A172 (cell line): ENCODE measurements around the gene IQCK. TPM values are rescaled to one million over a fixed set of nuclear protein-coding genes. Genes with fewer than 3 reads are reported as not detected.

Experiments used
- DNase-seq: peaks from one replicate; pipeline ENCODE4 v3.0.0-alpha.2; 2015; ENCODE audit warnings: low spot score
- total RNA-seq: library from RNA; depleted of rRNA; stranded (reverse); fragments of >200 nt; shearing (Covaris generic); gene quantifications from 2 replicates; pipeline ENCODE4 v1.2.3, GENCODE V29; 2014

The IQCK gene
- total RNA-seq, 1 experiment from 2014 or later: 8.4 TPM

DNA sequence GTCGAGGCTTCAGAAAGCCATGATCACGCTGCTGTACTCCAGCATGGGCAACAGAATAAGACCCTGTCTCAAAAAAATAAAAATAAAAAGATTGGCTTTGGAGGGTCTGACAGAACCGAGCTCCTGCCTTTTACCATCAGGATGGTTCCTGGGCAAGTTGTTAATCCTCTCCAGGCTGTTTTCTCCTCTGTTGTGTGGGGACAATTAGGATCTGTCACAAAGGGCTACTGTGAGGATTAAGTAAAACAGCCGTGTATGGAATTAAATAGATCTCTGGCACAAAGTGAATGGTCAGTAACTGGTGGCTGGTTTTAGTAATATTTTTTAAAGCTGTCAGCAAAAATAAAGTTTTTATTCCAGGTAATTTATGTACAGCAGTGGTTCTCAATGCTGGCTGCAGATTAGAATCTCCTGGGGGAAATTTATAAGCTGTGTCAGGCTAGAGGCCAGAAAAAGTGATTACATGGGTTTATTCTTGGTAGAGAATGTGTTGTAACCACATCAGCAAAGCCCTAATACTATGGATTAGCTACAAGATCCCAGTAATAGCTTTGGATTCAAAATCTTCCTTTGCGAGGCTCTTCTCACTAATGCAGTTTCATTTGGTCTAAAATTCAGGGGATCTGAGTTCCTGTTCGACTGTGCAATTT lies 119.4 kb downstream of the IQCK start:
- no peak for DNase-seq

DNA sequence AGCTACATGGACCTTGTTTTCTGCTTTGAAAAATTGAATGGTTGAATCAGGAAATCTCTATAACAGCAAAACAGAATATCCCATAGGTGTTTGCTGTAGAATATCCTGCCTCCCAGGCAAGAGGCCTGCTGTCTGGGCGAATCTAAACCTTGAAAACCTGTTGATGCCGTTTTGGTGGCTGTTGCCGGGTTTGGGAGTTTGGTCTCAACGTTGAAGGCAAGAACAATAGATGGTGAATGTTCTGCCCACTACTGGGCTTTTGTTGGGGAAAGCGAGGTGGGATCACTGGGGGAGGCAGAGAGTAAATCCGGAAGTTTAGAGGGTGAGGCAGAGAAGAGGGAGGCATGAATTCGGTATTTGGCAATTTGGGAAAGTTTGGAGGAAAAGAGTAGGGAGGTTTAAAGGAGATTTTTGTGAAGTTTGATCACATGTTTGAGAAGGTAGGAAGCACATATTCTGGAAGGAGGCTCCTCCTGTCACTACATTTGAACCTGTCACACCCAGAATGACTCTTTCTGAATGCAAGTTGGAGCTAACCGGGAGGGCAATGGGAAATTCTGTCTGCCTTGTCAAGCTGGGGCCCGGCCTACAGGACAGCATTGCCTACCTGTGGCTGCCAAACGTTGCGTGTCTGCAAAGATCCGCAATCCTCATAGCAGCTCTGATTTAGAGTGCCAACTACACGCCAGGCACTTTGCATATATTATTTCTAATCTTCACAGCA lies 120.1 kb downstream of the IQCK start:
- DNase-seq: no peak

DNA sequence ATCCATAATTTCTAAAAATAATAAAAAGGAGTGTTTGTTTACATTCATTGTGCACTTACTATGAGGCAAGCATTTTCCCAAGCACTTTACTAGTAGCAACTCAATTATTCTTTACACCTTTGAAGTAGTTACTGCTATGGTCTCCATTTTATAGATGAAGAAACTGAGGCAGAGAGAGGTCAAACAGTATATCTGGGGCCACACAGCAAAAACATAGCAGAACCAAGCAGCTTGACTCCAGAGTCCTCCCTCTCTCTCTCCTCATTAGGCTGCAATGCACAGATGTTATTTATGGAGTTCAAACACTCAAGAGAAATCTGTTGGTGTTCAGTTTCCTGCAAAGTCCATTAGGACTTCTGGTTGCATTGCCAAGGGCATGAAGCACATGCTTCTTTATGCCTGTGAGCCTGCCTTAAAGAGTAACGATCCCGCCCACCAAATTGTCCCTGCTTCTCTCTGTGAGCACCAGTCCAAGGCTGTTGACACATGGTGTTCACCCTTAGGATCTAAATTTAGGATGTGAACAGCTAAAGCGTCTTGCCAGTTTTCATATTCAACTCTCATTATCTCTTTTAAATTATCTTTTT lies 122.5 kb downstream of the IQCK start:
- DNase-seq: no peak

DNA sequence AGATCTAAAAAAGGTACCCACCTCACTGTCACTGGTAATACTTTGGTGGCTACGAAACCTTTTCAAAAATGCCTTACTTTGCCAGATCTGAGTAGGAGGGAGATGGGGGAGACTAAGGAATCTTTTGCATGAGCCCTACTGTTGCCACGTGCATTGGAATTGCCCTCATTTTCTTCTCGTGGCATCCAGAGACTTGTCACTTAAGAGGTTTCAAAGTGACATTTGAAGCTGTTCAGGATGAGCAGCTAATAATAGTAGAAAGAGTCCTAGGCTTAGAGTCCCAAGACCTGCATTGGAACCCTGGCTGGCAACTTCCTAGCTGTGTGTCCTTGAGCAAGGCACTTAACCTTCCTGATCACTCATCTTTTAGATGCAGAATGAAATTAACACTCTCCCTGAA lies 123.1 kb downstream of the IQCK start:
- no peak for DNase-seq

DNA sequence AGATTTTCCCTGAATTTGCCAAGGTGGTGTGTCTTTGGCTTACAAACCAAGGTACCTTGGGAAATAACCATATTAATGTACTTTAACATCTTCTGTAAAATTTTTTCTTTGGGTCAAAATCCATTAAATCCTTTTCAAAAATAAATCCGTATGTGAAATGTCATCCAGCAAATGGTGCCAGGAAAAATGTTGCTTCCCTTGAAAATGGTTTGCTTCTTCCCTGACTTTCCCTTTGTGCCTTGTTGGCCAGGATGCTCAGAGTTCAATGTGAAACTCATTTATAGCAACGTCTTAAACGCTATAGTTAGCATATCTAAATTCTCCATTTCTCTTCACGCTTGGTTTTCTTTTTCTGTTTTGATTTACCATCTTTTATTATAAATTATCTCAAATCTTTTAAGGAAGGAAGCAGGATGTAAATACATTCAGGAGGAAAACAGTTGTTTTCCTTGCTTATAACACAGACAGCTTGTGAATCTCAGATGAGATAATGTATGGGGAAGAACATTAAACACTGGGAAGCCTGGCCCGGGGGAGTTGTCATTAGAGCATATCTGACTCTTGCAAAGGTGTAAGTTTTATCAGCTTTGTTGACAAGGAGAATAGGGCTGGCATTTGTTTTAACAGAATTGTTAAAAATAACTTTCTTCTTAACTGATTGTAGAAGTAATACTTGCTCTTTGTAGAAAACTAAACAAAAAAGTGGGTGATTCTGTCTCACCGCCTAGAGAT lies 124.5 kb downstream of the IQCK start:
- no peak for DNase-seq

DNA sequence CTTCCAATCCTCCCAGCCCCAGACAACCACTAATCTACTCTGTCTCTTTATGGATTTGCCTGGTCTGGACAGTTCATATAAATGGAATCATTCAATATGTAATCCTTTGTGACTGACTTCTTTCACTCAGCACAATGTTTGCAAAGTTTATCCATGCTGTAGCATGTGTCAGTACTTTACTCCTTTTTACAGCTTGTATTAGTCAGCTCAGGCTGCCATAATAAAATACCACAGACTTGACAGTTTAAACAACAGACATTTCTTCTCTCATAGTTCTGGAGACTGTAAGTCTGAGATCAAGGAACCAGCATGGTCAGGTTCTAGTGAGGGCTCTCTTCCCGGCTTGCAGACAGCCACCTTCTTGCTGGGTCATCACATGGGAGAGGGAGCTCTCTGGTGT lies 125.3 kb downstream of the IQCK start:
- no peak for DNase-seq

DNA sequence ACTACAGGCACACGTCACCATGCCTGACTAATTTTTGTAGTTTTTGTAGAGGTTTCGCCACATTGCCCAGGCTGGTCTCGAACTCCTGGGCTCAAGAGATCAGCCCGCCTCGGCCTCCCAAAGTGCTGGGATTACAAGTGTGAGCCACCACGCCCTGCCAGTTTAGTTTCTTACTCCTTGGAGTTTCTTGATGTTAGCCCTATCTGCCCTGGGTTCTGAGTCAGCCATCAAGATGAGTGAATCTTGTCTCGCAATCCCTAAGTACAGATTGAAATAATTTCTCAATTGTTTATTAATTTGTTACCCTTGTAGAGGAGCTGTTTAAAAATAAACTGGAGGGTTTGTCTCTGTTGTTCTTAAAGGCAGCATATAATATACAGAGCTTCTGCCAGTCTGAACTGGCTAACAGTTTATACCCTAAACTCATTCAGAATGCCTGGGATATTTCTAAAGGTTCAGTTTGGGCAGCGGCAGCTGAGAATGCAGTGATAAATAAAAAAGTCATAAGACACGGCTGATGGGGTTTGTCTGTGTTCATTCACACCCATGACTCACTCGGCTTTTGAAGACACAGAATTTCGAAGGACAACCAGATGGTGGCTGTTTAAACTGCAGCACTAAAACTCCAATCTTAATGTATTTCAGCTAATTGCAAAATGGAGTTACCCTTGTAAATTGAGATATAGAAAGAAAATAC lies 127.0 kb downstream of the IQCK start:
- DNase-seq: peak; percentile 89

DNA sequence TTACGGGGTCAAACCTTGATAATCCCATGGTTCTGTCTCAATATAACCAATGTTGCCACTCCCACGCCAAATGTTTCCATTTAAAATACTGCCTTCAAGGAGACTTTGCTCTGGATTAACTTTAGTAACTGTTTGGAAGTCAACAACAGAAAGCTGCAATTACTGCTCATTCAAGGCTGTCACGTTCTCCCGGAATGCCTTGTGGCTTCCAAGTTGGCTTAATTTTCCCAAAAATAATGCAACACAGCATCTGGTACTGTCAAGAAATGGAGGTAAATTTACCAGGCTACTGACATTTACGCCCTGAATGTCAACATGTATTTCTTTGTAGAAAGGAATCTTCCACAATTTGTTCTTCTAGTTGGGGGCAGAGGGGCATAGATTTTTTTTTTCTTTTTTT lies 128.4 kb downstream of the IQCK start:
- no peak for DNase-seq

DNA sequence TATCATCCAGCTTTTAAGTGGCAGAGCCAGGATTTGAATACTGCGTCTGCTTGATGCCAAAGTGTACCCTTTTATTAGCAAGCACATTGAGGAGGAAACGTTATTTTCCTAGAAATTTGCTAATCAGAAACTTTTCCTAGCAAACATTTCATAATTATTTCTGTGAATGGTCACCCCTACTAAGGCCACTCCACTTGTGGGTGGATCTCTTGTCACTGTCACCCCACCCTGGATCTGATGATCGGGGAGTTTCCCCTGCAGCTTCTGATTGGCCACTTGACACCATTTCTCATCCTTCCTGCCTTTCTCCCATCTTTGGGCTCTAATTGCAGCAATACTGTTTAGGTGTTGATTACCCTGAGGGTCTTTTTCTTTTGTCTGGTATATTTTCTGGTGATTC lies 130.7 kb downstream of the IQCK start:
- DNase-seq: no peak

DNA sequence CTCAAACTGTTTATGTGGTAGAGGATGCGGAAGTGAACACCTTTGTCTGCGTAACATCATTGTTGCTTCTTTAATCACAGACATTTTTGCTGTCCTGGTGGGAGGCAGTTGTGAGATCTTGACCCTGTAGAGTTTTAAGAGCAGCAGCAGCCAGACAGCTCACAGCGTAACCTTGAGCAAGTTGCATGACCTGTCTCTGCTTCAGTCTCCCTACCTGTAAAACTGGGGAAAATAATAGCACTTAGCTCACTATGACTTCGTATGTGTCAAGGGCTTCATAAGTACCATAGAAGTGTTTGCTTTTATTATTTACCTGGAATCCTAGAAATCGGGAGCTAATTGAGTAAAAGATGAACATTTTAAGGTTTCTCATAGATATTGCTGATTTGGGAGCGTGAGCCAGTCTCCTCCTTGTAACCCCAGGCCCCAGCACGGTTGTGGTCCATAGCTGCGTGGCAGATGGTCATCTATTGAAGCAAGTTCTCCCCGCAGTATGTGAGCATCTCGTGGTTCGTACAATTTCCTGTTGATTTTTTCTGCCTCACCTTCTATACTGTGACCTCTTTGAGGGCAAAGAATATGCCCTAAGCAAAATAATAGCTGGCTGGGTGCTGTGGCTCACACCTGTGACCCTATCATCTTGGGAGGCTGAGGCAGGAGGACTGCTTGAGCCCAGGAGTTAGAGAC lies 132.2 kb downstream of the IQCK start:
- DNase-seq: no peak

DNA sequence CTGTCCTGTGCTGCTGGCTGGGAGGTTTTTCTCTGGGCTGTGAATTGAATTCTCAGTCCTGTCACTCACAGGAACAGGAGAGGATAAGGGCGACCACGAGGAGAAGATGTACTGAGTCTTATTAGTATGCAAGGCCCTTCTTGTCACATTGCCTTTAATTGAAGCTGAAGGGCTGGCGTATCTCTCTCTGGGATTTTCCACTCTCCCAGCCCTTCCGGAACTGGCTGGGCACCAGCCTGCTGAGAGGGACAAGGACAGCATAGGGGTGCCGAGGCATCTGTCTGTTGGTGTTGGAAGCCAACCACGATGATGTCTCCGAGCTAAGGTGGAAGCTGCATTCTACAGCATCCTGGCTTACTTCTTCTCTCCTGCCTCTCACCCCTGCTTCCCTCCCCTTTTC lies 133.4 kb downstream of the IQCK start:
- no peak for DNase-seq

DNA sequence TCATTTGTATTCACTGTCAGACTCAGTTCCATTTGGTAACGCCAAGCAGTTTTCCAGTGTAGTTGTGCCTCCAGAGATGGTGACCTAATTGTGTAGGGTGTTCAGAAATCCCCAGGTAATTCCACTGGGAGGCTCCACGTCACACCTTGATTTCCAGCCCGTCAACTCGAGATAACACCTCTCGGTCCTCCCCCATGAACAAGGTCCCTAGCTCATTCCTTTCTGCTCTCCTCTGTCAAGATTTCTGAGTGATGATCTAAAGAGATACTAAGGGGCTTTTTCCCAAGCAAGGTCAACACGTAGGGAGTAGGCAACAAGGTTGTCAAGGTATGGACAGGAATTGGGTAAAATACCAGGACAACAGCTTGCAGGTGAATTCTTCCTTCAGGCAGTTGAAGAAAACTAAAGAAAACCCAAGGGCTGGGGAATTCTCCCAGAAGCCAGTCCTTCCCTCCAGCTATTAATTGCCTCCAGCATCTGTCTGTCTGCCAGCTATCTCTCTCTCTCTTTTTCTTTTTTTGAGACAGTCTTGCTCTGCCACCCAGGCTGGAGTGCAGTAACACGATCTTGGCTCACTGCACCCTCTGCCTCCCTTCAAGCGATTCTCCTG lies 135.2 kb downstream of the IQCK start:
- no peak for DNase-seq

DNA sequence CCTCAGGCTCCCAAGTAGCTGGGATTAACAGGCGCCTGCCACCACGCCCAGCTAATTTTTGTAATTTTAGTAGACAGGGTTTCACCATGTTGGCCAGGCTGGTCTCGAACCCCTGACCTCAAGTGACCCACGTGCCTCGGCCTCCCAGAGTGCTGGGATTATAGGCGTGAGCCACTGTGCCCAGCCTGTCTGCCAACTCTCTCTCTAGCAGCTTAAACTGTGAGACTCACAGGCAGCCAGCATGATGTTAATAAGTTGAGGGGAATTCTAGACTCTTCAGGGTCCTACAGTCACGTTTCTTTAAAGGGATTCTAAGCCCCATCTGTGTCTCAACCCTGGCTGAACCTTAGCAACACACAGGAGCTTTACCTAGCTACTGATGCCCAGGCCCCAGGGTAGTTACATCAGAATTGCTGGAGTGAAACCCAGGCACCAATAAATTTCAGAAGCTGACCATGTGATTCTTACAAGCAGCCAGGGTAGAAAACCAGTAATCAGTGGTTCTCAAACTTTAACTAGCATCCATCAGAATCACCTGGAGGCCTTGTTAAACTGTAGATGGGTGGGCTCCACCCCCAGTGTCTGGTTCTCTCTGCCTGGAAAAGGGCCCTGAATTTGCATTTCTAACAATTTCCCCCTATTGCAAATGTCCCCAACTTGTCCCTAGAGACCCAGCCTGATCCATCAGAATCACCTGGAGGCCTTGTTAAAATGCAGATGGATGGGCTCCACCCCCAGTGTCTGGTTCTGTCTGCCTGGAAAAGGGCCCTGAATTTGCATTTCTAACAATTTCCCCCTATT lies 135.9 kb downstream of the IQCK start:
- DNase-seq: no peak

DNA sequence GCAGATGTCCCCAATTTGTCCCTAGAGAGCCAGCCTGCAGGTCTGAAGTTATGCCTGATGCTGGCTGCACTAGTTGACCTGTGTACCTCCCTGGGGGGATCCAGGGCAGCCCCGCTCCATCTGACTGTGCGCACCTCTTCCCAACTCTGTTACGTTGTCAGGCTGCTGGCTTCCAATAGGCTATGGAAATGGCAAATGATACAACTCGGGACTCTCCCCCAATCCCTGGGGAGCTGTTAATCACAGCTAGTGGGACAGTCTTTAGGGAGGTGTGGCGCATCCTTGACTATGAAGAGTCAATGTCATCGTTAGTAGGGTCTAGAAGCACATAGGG lies 136.4 kb downstream of the IQCK start:
- DNase-seq: no peak

DNA sequence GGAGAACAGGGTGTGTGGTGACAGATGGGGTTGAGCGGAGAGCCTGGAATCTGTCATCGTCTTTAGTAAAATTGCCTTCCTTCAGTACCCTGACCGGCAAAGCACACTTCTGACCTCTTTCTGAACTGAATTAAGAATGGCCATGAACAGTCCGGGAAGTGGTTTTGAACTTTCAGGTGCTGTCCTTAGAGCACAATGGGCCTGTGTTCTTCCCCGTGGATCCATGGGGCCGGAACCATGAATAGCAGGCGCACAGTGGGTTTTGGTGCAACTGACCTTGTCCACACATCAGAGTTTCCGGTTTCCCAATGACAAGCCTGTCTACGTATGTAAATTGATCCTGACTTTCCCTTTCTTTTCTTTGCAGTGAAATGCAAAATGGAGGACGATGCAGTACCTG lies 138.0 kb downstream of the IQCK start:
- DNase-seq: no peak

DNA sequence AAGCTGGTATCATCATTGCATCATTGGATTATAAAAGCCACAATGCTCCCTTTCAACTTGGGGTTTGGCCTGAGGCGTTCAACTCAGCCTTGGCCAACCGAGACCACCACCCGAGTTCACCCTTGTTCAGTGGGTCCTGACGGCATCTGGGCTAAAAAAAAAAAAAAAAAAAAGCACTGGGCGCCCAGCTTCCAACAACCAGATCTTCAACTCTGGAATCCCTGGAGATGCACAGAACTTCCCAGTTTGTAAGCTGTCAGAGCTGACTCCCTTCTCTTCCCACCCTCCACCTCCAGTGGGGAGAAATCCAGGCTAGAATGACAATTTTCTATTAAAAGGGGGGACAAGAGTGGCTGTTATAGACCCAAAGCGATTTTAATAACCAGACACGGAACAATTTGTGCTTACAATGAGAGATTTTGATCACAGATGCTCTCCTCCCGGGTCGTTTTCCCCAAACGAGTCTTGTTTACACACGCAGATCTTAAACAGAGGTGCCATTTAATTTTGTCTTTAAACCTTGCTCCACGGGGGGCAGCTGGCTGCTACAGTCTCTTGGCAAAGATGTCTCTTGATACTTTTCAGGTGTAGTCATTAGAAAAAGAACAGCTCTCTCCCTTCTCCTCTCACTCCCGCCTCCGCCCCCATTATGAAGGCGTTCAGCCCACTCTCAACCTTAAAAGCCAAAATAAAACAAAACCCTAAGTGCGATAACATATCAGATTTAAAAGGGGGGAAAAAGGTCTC lies 139.7 kb downstream of the IQCK start:
- DNase-seq: no peak

DNA sequence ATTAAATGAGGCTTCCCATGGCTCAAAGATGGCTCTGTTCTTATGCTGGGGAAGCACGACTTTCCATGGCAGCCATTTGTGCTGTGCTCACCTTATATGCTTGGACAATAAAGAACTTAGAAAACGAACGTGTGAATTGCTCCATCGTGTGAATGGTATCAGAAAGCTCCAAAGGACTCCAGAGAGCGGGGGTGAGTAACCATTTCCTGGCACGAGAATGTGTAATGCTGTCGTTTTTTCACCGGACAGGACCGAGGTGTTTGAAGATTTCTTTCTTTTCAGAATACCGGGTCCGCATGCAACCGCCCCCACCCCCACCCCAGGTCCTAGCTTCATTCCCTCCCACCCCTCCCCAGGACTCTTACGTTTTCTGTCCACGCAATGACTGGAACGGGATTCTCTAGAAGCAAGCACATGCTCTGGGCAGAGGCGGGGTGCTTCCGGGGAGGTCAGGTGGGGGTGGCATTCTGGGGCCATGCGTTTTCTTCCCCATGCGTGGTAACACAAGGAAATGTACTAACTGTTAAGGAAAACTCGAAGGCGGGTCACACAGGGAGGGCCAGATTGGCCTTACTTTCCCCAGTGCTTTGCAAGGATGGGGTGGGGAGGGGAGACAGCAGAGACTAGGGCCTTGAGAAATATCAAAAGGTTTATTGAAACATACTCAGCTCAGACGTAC lies 140.4 kb downstream of the IQCK start:
- DNase-seq: no peak

DNA sequence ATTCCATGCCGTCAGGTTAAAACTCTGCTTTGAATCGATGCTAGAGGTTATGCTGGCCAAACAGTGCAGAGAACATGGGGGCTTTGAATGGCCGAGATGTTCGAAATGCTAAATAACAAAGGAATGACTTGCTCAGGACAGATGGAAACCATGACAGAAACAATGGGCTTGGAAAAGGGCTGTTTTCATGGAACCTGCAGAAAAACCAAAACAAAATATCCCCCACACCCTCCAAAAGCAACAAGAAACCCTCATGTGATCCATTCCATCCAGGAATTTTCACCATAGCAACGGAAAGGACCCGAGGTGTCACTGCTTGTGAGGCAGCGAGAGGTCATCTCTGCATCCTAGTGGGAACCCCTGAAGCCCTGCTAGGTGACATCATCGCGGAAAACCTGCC lies 141.1 kb downstream of the IQCK start:
- DNase-seq: no peak

DNA sequence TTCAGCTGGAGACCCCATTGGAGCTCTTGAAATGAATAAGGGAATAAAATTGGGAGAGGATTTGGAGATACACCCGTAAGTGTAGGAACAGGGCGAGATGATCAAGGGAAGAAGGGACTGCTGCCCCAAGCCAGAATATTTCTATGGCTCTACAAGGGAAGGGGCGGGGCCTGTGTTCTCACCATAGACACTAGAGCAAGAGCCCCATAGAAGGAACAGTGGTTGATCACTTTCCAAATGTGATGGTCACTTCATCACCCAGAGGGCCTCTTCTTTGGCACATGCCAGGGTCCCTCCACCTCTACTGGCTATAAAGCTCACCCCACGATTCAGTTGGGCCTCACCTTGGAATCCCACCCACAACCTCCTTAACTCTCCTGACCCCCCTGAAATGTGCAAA lies 141.5 kb downstream of the IQCK start:
- no peak for DNase-seq
